SK-N-SH treated with all-trans-retinoic acid at 6 μM for 48 hours (cell line): ENCODE results near the gene MRPL48.

Experiments
- ATAC-seq: fragments of 200-7000 bp; cut with Tn5 transposase; 3 replicates; pipeline ENCODE4 v1.9.1; 2020; ENCODE audit warnings: mild to moderate bottlenecking, moderate library complexity
- BACH2 ChIP-seq: fragments of 250-450 bp; sonication (Bioruptor Pico); IDR thresholded peaks from 2 replicates; pipeline ENCODE4 v1.9.0; 2021; ENCODE audit warnings: mild to moderate bottlenecking, borderline replicate concordance
- CSDC2 ChIP-seq: fragments of 250-450 bp; sonication (Bioruptor Pico); IDR thresholded peaks from 2 replicates; pipeline ENCODE4 v1.5.0; 2020; ENCODE audit warnings: mild to moderate bottlenecking, moderate library complexity
- CSRNP3 ChIP-seq: fragments of 250-450 bp; sonication (Bioruptor Pico); IDR thresholded peaks from 2 replicates; pipeline ENCODE4 v1.5.1; 2021; ENCODE audit warnings: mild to moderate bottlenecking, moderate library complexity
- ESRRG ChIP-seq: fragments of 250-450 bp; sonication (Bioruptor Pico); IDR thresholded peaks from 2 replicates; pipeline ENCODE4 v1.6.1; 2021; ENCODE audit warnings: mild to moderate bottlenecking
- GLIS3 ChIP-seq: fragments of 250-450 bp; sonication (Bioruptor Pico); IDR thresholded peaks from 2 replicates; pipeline ENCODE4 v1.5.0; 2020; ENCODE audit warnings: mild to moderate bottlenecking, moderate library complexity
- ISL1 ChIP-seq: fragments of 250-450 bp; sonication (Bioruptor Pico); IDR thresholded peaks from 2 replicates; pipeline ENCODE4 v2.1.2; 2022; ENCODE audit warnings: mild to moderate bottlenecking, moderate library complexity
- OSR1 ChIP-seq: fragments of 250-450 bp; sonication (Bioruptor Pico); IDR thresholded peaks from 2 replicates; pipeline ENCODE4 v1.8.0; 2022; ENCODE audit warnings: moderate library complexity, mild to moderate bottlenecking, inconsistent platforms
- POU6F1 ChIP-seq: fragments of 250-450 bp; sonication (Bioruptor Pico); IDR thresholded peaks from 2 replicates; pipeline ENCODE4 v1.8.0; 2021; ENCODE audit warnings: low read depth, mild to moderate bottlenecking, moderate library complexity, borderline replicate concordance
- PPARA ChIP-seq: fragments of 250-450 bp; sonication (Bioruptor Pico); IDR thresholded peaks from 2 replicates; pipeline ENCODE4 v1.5.0; 2020; ENCODE audit warnings: mild to moderate bottlenecking, borderline replicate concordance
- RARB ChIP-seq: fragments of 250-450 bp; sonication (Bioruptor Pico); IDR thresholded peaks from 2 replicates; pipeline ENCODE4 v1.8.0; 2021; ENCODE audit warnings: mild to moderate bottlenecking, moderate library complexity
- TCF4 ChIP-seq: fragments of 250-450 bp; sonication (Bioruptor Pico); IDR thresholded peaks from 2 replicates; pipeline ENCODE4 v1.8.0; 2021; ENCODE audit warnings: mild to moderate bottlenecking, moderate library complexity, borderline replicate concordance
- TSHZ2 ChIP-seq: fragments of 250-450 bp; sonication (Bioruptor Pico); IDR thresholded peaks from 2 replicates; pipeline ENCODE4 v1.5.0; 2020; ENCODE audit warnings: mild to moderate bottlenecking, moderate library complexity
- ZC3H10 ChIP-seq: fragments of 250-450 bp; sonication (Bioruptor Pico); IDR thresholded peaks from 2 replicates; pipeline ENCODE4 v1.5.1; 2021; ENCODE audit warnings: mild to moderate bottlenecking, moderate library complexity
- ZFP3 ChIP-seq: fragments of 250-450 bp; sonication (Bioruptor Pico); IDR thresholded peaks from 2 replicates; pipeline ENCODE4 v1.5.0; 2020; ENCODE audit warnings: mild to moderate bottlenecking, moderate library complexity
- ZFP30 ChIP-seq: fragments of 450-650 bp; formaldehyde crosslinking; IDR thresholded peaks from 2 replicates; pipeline ENCODE4 v1.5.0; 2022; ENCODE audit warnings: mild to moderate bottlenecking, moderate library complexity
- ZNF565 ChIP-seq: fragments of 450-650 bp; formaldehyde crosslinking; conservative IDR thresholded peaks from 2 replicates; pipeline ENCODE4 v1.5.0; 2020; ENCODE audit warnings: low read depth, mild to moderate bottlenecking, moderate library complexity
- ZNF70 ChIP-seq: fragments of 450-650 bp; formaldehyde crosslinking; IDR thresholded peaks from 2 replicates; pipeline ENCODE4 v1.5.0; 2020; ENCODE audit warnings: mild to moderate bottlenecking, moderate library complexity
- ZNF8 ChIP-seq: fragments of 450-650 bp; formaldehyde crosslinking; IDR thresholded peaks from 2 replicates; pipeline ENCODE4 v1.5.0; 2020; ENCODE audit warnings: mild to moderate bottlenecking, moderate library complexity

The MRPL48 gene

GRCh38 chr11:73787643-73788558, at the start of gene MRPL48:
Gene MRPL48, plus strand, starts transcription at chr11:73787874. Its CDS starts 98 bp downstream, at chr11:73787972.
- TF ChIP-seq BACH2 (CRISPR knock-in tag) (no peak), TSHZ2 (CRISPR knock-in tag) (peak; percentile 42; the same call in 1 of the 2 replicates), POU6F1 (CRISPR knock-in tag) (no peak; the same call in 1 of the 2 replicates), GLIS3 (CRISPR knock-in tag) (no peak), TCF4 (CRISPR knock-in tag) (peak; percentile 47; the same call in 1 of the 2 replicates)
- ATAC-seq: peak; percentile 99

- ATAC-seq: no peak
- no peak for TF ChIP-seq CSRNP3
- no peak for TF ChIP-seq ZNF8 (CRISPR knock-in tag)
- TF ChIP-seq GLIS3 (CRISPR knock-in tag): no peak
Observed at GRCh38 chr11:73743045-73743444, 44.6 kb upstream of the MRPL48 start.

GRCh38 chr11:73746701-73747100, 41.0 kb upstream of the MRPL48 start:
- TF ChIP-seq CSDC2 (CRISPR knock-in tag) (no peak), CSRNP3 (no peak), PPARA (CRISPR knock-in tag) (no peak), RARB (CRISPR knock-in tag) (no peak)
- TF ChIP-seq, all 23 proteins: peak for 0
- no peak for ATAC-seq

- TF ChIP-seq ZFP3 (CRISPR knock-in tag): no peak
- TF ChIP-seq BACH2 (CRISPR knock-in tag): no peak
- TF ChIP-seq, all 23 proteins: peak for 0
- ATAC-seq: no peak
Observed at GRCh38 chr11:73747762-73748161, 39.9 kb upstream of the MRPL48 start.

GRCh38 chr11:73748300-73748699, 39.4 kb upstream of the MRPL48 start:
- TF ChIP-seq ZNF565 (CRISPR knock-in tag): no peak
- no peak for TF ChIP-seq PPARA (CRISPR knock-in tag)
- no peak for TF ChIP-seq ZFP3 (CRISPR knock-in tag)
- TF ChIP-seq ZNF70 (CRISPR knock-in tag): no peak
- no peak for TF ChIP-seq ISL1 (CRISPR knock-in tag)
- no peak for TF ChIP-seq ZFP30 (CRISPR knock-in tag)
- TF ChIP-seq ZC3H10 (CRISPR knock-in tag): no peak
- TF ChIP-seq ESRRG: no peak
- no peak for TF ChIP-seq OSR1
- ATAC-seq: no peak
